Measurements from ENCODE around the gene HABP4. TPM values are rescaled to one million over a fixed set of nuclear protein-coding genes. Genes with fewer than 3 reads are reported as not detected.

Gene HABP4
- total RNA-seq, 4 donors from 2014 or later: 15.1 to 32.8 (median 26.2) TPM

DNA sequence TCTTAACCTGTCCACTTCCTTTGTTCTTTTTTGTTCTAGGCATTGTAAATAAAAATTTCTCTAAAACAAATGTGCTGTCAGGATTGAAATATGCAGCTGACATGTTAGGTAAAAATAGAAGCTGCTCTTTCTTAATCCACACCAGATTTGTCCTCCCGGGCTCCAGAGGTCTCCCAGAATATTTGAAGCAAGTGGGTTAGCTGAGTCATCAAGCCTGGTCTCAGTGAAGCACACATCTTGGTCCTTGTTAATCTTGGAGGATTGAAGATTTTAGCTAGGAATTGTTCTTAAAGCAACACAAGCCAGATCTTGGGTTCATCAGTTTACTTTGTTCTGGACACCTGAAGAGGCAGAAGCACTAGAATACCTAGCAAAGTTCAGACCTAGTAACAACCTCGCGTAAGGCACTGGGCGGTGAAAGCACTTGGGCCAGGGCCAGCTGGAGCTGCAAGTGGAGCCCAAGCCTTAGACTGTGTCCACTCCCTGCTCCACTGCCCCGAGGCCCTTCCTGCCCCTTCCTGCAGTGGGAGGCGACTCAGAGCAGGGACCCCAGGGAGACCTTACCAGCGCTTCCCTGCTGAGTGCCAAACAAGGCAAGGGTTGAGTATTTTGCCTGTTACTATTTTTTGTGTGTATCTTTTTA, 36.5 kb downstream of the HABP4 start:
- TF ChIP-seq, protein P1, sequence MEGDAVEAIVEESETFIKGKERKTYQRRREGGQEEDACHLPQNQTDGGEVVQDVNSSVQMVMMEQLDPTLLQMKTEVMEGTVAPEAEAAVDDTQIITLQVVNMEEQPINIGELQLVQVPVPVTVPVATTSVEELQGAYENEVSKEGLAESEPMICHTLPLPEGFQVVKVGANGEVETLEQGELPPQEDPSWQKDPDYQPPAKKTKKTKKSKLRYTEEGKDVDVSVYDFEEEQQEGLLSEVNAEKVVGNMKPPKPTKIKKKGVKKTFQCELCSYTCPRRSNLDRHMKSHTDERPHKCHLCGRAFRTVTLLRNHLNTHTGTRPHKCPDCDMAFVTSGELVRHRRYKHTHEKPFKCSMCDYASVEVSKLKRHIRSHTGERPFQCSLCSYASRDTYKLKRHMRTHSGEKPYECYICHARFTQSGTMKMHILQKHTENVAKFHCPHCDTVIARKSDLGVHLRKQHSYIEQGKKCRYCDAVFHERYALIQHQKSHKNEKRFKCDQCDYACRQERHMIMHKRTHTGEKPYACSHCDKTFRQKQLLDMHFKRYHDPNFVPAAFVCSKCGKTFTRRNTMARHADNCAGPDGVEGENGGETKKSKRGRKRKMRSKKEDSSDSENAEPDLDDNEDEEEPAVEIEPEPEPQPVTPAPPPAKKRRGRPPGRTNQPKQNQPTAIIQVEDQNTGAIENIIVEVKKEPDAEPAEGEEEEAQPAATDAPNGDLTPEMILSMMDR (IDR thresholded peaks at IDR 0.05; ENCODE audit: low read depth): no peak

- TF ChIP-seq, protein P1 (IDR thresholded peaks at IDR 0.05; ENCODE audit: low read depth): no peak
These were observed 37.0 kb downstream of the HABP4 start for GRCh38 chr9:96487029-96487396.

- TF ChIP-seq, protein P1 (IDR thresholded peaks at IDR 0.05; ENCODE audit: low read depth): no peak
These were observed 38.0 kb downstream of the HABP4 start for GRCh38 chr9:96487949-96488348.

DNA sequence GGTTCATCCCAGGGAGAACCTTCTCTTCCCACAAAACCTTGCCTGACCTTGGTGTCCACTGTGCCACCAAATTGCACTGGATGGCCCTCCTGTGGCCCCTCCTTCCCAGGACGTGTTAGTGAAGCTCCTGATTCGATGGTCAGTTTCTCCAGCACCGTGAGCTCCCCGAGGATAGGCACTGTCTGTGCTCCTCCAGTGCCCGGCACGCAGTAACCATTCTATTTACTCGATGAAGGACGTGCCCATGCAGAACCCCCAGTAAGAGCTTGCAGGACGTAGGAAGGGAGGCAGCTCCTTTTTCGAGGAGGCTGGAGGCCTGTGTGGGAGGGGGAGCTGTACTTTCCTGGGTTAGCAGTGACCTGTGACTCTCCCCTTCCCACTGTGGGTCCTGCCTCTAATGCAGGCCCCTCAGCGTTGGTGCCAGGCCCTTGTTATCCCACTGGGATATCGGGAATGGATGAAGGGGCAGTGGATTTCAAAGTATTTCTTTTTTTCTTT, 39.6 kb downstream of the HABP4 start:
- TF ChIP-seq, protein P1 (IDR thresholded peaks at IDR 0.05; ENCODE audit: low read depth): no peak

DNA sequence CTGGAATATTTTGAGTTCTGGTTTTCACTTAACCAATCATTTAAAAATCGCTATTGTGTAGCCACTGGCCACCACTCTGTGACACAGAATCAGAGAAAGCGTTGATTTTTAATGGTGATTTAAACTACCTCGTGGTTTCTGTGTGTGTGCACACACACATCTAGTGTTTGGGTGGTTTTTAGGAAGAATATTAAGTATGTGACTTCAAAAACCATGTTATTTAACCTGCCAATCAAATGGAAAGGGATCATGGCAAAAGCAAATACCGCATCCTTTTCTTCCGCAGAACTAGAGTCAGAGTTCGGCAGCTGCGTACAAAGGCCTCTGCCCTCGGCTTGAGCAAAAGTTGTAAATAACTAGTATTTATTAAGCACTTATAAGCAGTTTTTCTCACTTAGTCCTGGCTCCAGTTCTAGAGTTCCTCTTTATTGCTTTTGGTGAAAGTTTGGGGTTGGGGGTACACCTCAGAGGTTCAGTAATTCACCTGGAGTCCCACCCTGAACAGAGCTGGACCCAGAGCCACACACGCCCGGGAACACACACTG, 40.6 kb downstream of the HABP4 start:
- TF ChIP-seq, protein P1 (IDR thresholded peaks at IDR 0.05; ENCODE audit: low read depth): no peak

DNA sequence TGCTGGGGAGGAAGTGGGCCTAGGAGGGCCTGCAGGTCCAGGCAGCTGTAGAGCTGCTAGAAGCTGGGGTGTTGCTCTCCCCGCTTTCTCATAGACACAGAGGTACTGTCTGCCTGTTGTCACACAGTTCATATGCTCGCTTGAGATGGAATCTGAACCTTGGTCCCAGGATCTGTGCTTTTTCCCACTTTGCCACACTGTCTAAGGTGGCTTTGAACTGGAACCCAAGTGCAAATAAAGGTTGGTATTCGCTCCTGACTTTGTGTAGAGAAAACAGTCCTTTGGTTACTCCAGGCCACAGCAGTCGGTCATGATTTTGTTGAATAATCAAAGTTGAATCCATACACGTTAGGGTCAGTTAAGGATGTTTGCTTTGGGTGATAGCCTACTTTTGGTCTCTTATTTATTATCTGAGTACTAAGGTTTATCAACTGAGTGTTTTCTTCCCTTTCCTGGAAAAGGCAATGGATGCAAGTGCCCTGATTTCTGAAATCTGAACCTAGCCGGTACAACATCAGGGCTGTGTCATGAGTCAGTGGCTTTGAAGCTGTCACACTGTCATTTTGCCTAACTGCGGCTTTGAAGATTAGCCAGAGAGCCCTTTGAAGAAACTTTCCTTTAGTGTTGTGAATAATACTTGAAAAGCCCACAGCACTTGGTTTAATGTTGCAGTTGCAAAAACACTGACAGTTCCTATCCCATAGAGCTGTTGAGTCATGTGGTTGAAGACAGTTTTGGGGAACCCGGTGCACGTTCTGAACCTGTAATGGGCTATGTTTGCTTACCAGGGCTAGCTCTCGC, 41.3 kb downstream of the HABP4 start:
- TF ChIP-seq, protein P1 (IDR thresholded peaks at IDR 0.05; ENCODE audit: low read depth): no peak

DNA sequence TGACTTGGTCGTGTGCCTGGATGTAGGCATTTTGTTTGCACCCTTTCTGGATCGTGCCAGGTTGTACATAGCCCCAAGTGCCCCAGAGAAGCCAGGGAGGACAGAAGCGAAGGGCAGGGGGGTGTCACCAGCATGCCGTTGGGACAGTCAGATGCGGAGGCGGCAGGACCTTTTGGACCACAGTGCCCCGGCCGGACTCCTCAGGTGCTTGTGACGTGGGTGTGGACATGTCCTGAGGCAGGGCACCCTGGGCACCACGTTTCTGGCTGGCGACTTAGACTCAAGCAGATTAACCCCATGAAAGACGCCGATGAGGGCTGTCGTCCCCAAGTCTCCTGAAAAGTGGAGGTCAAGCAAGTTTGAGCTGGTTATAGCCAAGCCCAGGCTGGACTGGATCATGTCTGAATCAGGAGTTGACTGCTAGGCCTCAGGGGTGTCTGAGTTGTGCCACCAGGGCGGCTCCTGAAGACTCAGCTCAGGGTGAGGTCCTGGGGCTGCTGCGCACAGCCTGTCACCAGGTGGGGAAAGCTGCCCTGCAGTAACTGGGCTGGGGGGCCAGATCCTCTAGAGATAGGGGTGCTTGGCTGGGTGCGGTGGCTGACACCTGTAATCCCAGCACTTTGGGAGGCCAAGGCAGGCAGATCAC, 42.0 kb downstream of the HABP4 start:
- TF ChIP-seq, protein P1 (IDR thresholded peaks at IDR 0.05; ENCODE audit: low read depth): no peak
